ENCODE data around the gene THOC7.

DNA sequence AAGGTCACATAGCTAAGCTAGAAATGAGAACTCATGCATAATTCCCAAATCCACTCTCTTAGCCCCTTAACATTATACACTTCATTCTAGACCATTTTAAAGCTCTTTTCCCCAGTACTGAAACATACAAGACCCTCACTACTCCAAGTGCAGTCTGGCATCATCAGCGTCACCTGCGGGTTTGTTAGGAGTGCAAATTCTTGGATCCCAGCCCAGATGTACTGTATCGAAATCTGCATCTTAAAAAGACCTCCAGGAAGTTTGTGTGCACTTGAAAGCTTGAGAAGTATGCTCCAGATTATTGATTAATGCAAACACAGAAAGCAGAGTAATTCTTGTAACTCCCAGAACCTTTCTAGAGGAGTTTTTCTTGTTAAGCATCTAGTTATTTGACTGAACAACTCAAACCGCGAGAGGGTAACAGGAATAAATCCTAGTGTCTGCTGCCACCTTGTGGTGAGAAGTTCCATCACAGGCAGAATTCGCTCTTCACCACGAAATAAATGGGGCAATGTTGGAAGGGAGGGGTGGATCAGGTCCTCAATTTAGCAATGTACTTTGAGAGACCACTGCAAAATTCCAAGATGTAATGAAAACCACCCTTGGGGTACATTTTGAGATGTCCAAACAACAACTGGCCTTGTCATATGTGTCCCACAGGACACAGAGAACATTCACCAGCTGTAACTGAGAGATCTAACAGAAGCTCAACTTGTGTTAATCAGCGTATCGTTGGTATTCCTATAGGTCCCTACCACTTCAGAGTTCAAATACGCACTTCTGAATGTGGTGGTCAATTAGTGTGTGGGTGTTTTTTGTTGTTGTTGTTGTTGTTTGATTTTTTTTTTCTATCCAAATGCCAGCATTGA is 45.1 kb downstream of the THOC7 start:
- TF ChIP-seq, protein P1, sequence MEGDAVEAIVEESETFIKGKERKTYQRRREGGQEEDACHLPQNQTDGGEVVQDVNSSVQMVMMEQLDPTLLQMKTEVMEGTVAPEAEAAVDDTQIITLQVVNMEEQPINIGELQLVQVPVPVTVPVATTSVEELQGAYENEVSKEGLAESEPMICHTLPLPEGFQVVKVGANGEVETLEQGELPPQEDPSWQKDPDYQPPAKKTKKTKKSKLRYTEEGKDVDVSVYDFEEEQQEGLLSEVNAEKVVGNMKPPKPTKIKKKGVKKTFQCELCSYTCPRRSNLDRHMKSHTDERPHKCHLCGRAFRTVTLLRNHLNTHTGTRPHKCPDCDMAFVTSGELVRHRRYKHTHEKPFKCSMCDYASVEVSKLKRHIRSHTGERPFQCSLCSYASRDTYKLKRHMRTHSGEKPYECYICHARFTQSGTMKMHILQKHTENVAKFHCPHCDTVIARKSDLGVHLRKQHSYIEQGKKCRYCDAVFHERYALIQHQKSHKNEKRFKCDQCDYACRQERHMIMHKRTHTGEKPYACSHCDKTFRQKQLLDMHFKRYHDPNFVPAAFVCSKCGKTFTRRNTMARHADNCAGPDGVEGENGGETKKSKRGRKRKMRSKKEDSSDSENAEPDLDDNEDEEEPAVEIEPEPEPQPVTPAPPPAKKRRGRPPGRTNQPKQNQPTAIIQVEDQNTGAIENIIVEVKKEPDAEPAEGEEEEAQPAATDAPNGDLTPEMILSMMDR (IDR thresholded peaks at IDR 0.05; ENCODE audit: insufficient read depth, low read depth, low read length), result peak; percentile 89
- no peak for TF ChIP-seq EZH2 (IDR thresholded peaks at IDR 0.05; ENCODE audit: insufficient read depth, low read length)

Data from astrocyte (in vitro differentiated cells and primary cell).